Measurements from ENCODE around the gene SH3RF3.
A peak's percentile ranks its signal among the peaks of the same experiment; 100 is the strongest.

SH3RF3 gene

GRCh38 chr2:109213646-109214433, 84.8 kb downstream of the SH3RF3 start:
- TF ChIP-seq ESRRG (CRISPR knock-in tag; IDR thresholded peaks at IDR 0.05): no peak
- no peak for TF ChIP-seq POU6F1 (CRISPR knock-in tag; IDR thresholded peaks at IDR 0.05; ENCODE audit: borderline replicate concordance, low read depth)
- TF ChIP-seq RARB (CRISPR knock-in tag; IDR thresholded peaks at IDR 0.05): no peak
- no peak for TF ChIP-seq CSDC2 (CRISPR knock-in tag; IDR thresholded peaks at IDR 0.05)
- TF ChIP-seq ISL1 (CRISPR knock-in tag; IDR thresholded peaks at IDR 0.05): no peak
- no peak for TF ChIP-seq ZNF8 (CRISPR knock-in tag; IDR thresholded peaks at IDR 0.05)
- no peak for TF ChIP-seq CSRNP3 (CRISPR knock-in tag; IDR thresholded peaks at IDR 0.05)
- no peak for TF ChIP-seq ZFP3 (CRISPR knock-in tag; IDR thresholded peaks at IDR 0.05)
- ATAC-seq: peak; percentile 11; the same call in 2 of the 3 replicates

- ATAC-seq: no peak
- TF ChIP-seq ESRRG (CRISPR knock-in tag; IDR thresholded peaks at IDR 0.05): no peak
Observed at GRCh38 chr2:109214651-109215371, 85.8 kb downstream of the SH3RF3 start.

- ATAC-seq: no peak
- TF ChIP-seq RARB (CRISPR knock-in tag; IDR thresholded peaks at IDR 0.05) (no peak), ISL1 (CRISPR knock-in tag; IDR thresholded peaks at IDR 0.05) (no peak), ESRRG (CRISPR knock-in tag; IDR thresholded peaks at IDR 0.05) (no peak), ZNF8 (CRISPR knock-in tag; IDR thresholded peaks at IDR 0.05) (no peak), CSRNP3 (CRISPR knock-in tag; IDR thresholded peaks at IDR 0.05) (no peak), PPARA (CRISPR knock-in tag; IDR thresholded peaks at IDR 0.05; ENCODE audit: borderline replicate concordance) (no peak), ZFP30 (CRISPR knock-in tag; IDR thresholded peaks at IDR 0.05) (no peak), ARNTL (CRISPR knock-in tag; IDR thresholded peaks at IDR 0.05; ENCODE audit: borderline replicate concordance, low read depth) (no peak), ZFP3 (CRISPR knock-in tag; IDR thresholded peaks at IDR 0.05) (no peak), POU6F1 (CRISPR knock-in tag; IDR thresholded peaks at IDR 0.05; ENCODE audit: borderline replicate concordance, low read depth) (no peak)
Observed at GRCh38 chr2:109215866-109216265, 86.9 kb downstream of the SH3RF3 start.

GRCh38 chr2:109216332-109216731, 87.3 kb downstream of the SH3RF3 start:
- no peak for ATAC-seq
- no peak for TF ChIP-seq ZC3H10 (CRISPR knock-in tag; IDR thresholded peaks at IDR 0.05)
- TF ChIP-seq CSDC2 (CRISPR knock-in tag; IDR thresholded peaks at IDR 0.05): no peak
- TF ChIP-seq TCF4 (CRISPR knock-in tag; IDR thresholded peaks at IDR 0.05; ENCODE audit: borderline replicate concordance): no peak
- no peak for TF ChIP-seq PATZ1 (CRISPR knock-in tag; IDR thresholded peaks at IDR 0.05; ENCODE audit: borderline replicate concordance)
- no peak for TF ChIP-seq BACH2 (CRISPR knock-in tag; IDR thresholded peaks at IDR 0.05; ENCODE audit: borderline replicate concordance)
- no peak for TF ChIP-seq SNAI2 (CRISPR knock-in tag; IDR thresholded peaks at IDR 0.05)
- TF ChIP-seq POU6F1 (CRISPR knock-in tag; IDR thresholded peaks at IDR 0.05; ENCODE audit: borderline replicate concordance, low read depth): no peak
- TF ChIP-seq TOX (CRISPR knock-in tag; IDR thresholded peaks at IDR 0.05; ENCODE audit: borderline replicate concordance): no peak

Data from SK-N-SH treated with all-trans-retinoic acid at 6 μM for 48 hours (cell line).